ENCODE measurements around the gene GALNT9.

The GALNT9 gene

DNA sequence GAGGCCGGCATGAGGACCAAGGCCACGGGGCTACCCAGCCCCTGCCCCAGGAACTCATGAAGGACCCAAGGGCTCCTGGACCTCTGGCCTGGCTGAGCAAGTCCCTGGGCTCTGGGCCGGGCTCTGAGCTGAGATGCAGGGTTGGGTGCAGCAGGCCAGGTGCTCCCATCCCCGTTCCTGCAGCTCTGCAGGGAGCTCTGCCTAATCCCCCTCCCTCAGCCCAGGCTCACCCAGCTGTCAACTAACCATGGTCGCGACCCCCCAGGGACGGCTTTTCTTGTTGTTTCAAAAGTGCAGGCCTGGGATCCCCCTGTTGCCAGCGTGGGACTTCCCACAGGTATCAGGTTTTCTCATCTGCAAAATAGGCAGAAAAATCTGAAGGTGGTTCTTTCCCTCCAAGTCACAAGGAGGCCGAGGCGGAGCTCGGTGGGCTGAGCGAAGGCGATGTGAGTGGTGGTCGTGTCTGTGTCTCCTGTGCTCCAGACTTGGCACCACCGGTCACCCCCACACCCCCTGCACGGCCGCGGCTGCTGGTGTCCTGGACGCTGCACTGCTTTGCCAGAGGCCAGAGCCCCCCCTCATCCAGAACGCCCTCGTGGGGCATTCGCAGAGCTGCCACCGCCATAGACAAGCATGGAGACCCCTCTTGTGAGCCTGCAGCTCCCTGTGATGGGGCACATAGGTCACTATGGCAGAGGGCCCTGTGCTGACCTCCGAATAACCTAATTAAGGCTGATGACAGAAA lies 22.5 kb upstream of the GALNT9 start:
- H3K36me3 ChIP-seq (ENCODE audit: insufficient read depth, low read length), result no peaks in the 10 kb centered on the region
- no peaks in the 10 kb centered on the region for H4K20me1 ChIP-seq (ENCODE audit: insufficient read depth, low read length)
- no peak for ATAC-seq (ENCODE audit: insufficient read depth, low read depth)
- no peaks in the 10 kb centered on the region for H3K9me3 ChIP-seq (ENCODE audit: insufficient read depth, low read length, severe bottlenecking)
- H2AFZ ChIP-seq (ENCODE audit: low read depth, low read length), result no peak overlapping the region
- no peak for DNase-seq
- H3K79me2 ChIP-seq (ENCODE audit: insufficient read depth, low read length), result no peaks in the 10 kb centered on the region
- no peaks in the 10 kb centered on the region for H3K27me3 ChIP-seq (ENCODE audit: insufficient read depth, low read length, poor library complexity)
- H3K27ac ChIP-seq (ENCODE audit: low read length), result no peak overlapping the region
- H3K9ac ChIP-seq (ENCODE audit: low read depth, low read length), result no peak overlapping the region
- no peak for TF ChIP-seq EZH2 (IDR thresholded peaks at IDR 0.05; ENCODE audit: borderline replicate concordance, low read depth, low read length, severe bottlenecking)
- TF ChIP-seq, protein P1, sequence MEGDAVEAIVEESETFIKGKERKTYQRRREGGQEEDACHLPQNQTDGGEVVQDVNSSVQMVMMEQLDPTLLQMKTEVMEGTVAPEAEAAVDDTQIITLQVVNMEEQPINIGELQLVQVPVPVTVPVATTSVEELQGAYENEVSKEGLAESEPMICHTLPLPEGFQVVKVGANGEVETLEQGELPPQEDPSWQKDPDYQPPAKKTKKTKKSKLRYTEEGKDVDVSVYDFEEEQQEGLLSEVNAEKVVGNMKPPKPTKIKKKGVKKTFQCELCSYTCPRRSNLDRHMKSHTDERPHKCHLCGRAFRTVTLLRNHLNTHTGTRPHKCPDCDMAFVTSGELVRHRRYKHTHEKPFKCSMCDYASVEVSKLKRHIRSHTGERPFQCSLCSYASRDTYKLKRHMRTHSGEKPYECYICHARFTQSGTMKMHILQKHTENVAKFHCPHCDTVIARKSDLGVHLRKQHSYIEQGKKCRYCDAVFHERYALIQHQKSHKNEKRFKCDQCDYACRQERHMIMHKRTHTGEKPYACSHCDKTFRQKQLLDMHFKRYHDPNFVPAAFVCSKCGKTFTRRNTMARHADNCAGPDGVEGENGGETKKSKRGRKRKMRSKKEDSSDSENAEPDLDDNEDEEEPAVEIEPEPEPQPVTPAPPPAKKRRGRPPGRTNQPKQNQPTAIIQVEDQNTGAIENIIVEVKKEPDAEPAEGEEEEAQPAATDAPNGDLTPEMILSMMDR (IDR thresholded peaks at IDR 0.05; ENCODE audit: borderline replicate concordance, extremely low read depth, low read length, poor library complexity, severe bottlenecking), result no peak
- H3K4me2 ChIP-seq (ENCODE audit: insufficient read depth, low read length), result no peak overlapping the region
- no peaks in the 10 kb centered on the region for H3K4me1 ChIP-seq (ENCODE audit: insufficient read depth, low read length)
- no peak overlapping the region for H3K4me3 ChIP-seq (ENCODE audit: low read depth in 1 of 2, low read length in 2 of 2)

GRCh38 chr12:132349501-132350131 lies 20.2 kb upstream of the GALNT9 start:
- Histone ChIP-seq H4K20me1 (ENCODE audit: insufficient read depth, low read length) (no peaks in the 10 kb centered on the region), H3K9ac (ENCODE audit: low read depth, low read length) (no peak overlapping the region), H3K4me3 (ENCODE audit: low read depth in 1 of 2, low read length in 2 of 2) (no peak overlapping the region), H3K4me2 (ENCODE audit: insufficient read depth, low read length) (no peak overlapping the region), H2AFZ (ENCODE audit: low read depth, low read length) (no peak overlapping the region), H3K79me2 (ENCODE audit: insufficient read depth, low read length) (no peaks in the 10 kb centered on the region), H3K4me1 (ENCODE audit: insufficient read depth, low read length) (no peaks in the 10 kb centered on the region), H3K27ac (ENCODE audit: low read length) (no peak overlapping the region), H3K27me3 (ENCODE audit: insufficient read depth, low read length, poor library complexity) (no peaks in the 10 kb centered on the region), H3K9me3 (ENCODE audit: insufficient read depth, low read length, severe bottlenecking) (no peaks in the 10 kb centered on the region), H3K36me3 (ENCODE audit: insufficient read depth, low read length) (no peaks in the 10 kb centered on the region)
- DNase-seq (no peak), ATAC-seq (ENCODE audit: insufficient read depth, low read depth) (no peak)
- TF ChIP-seq, protein P1 (IDR thresholded peaks at IDR 0.05; ENCODE audit: borderline replicate concordance, extremely low read depth, low read length, poor library complexity, severe bottlenecking), result no peak
- TF ChIP-seq EZH2 (IDR thresholded peaks at IDR 0.05; ENCODE audit: borderline replicate concordance, low read depth, low read length, severe bottlenecking), result no peak

DNA sequence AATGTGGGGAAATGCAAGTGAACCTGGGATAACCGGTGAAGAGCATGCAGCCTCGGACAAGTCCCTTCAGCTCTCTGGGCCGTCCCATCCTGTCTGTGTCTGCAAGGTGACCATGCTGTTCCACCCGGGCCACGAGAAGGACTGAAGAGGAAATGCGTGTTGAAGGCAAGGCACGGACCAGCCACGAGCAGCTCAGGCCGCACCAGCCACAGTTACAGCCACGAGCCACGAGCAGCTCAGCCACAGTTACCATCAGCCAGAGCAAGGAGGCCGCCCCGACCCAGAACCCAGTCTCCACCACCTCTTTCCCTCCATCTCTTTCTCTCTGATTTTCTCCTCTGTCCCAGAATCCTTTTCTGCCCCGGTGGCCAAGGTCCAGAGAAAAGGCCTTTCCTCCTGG lies 18.8 kb upstream of the GALNT9 start:
- ATAC-seq (ENCODE audit: insufficient read depth, low read depth), result no peak
- TF ChIP-seq, protein P1 (IDR thresholded peaks at IDR 0.05; ENCODE audit: borderline replicate concordance, extremely low read depth, low read length, poor library complexity, severe bottlenecking), result no peak
- no peak for TF ChIP-seq EZH2 (IDR thresholded peaks at IDR 0.05; ENCODE audit: borderline replicate concordance, low read depth, low read length, severe bottlenecking)
- Histone ChIP-seq H2AFZ (ENCODE audit: low read depth, low read length) (no peak overlapping the region), H4K20me1 (ENCODE audit: insufficient read depth, low read length) (no peaks in the 10 kb centered on the region; the same call in 1 of the 2 replicates), H3K4me3 (ENCODE audit: low read depth in 1 of 2, low read length in 2 of 2) (no peak overlapping the region), H3K9me3 (ENCODE audit: insufficient read depth, low read length, severe bottlenecking) (no peaks in the 10 kb centered on the region), H3K27ac (ENCODE audit: low read length) (no peak overlapping the region), H3K4me2 (ENCODE audit: insufficient read depth, low read length) (no peak overlapping the region), H3K4me1 (ENCODE audit: insufficient read depth, low read length) (no peaks in the 10 kb centered on the region), H3K27me3 (ENCODE audit: insufficient read depth, low read length, poor library complexity) (no peaks in the 10 kb centered on the region), H3K79me2 (ENCODE audit: insufficient read depth, low read length) (no peaks in the 10 kb centered on the region), H3K9ac (ENCODE audit: low read depth, low read length) (no peak overlapping the region), H3K36me3 (ENCODE audit: insufficient read depth, low read length) (no peaks in the 10 kb centered on the region)
- DNase-seq, result no peak

All from DND-41 (cell line).